Upper lobe of left lung (tissue), 4 donors: Measurements from ENCODE around the gene TBC1D5.

ENCODE experiments used
- CTCF ChIP-seq, 6 experiments: fragments of 450-650 bp in 4 of 6; fragments of 200-600 bp in 2 of 6; sonication (generic) in 2 of 6; IDR thresholded peaks; one replicate each; pipeline ENCODE4 v1.5.1; 2016 to 2019; ENCODE audit warnings: antibody characterized with exemption in 6 of 6
- POLR2A ChIP-seq, 4 donors: fragments of 450-650 bp; IDR thresholded peaks; one replicate each; pipeline ENCODE4 v1.5.1; 2016 to 2017; ENCODE audit warnings: antibody characterized with exemption in 4 of 4, mild to moderate bottlenecking in 2 of 4
- POLR2AphosphoS5 ChIP-seq, 2 donors: sonication (generic); formaldehyde crosslinking; IDR thresholded peaks; one replicate each; pipeline ENCODE4 v1.5.1; 2017; ENCODE audit warnings: antibody characterized with exemption in 2 of 2

DNA sequence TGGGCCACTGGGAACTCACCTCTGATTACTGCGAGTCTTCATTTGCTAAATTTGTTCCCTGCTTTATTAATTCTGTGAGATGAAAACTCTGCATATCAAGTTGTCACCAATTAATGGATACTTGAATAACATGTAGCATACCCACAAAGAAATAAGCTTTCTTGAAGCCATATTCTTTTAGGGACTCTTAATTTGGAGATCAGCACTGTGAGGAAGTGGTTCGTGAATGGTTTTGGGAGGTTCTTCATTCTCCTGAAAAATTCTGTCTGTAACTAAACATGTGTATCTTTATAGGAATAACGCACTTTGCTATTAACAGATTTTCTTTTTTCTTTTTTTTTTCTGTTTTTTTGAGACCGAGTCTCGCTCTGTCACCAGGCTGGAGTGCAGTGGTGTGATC is 19.1 kb upstream of the TBC1D5 start:
- no peak for TF ChIP-seq POLR2A (IDR thresholded peaks at IDR 0.05)
- no peak for TF ChIP-seq CTCF (IDR thresholded peaks at IDR 0.05)
- TF ChIP-seq POLR2AphosphoS5 (IDR thresholded peaks at IDR 0.05) = no peak
